AG04449 (cell line): ENCODE data around the gene TSGA10.

ENCODE experiments used
- CTCF ChIA-PET: fragments of 350-600 bp; formaldehyde crosslinking; extraction: SDS; loops from one replicate; lab custom pipeline; 2021; ENCODE audit warnings: antibody characterized with exemption; lab: Yijun Ruan, JAX
- POLR2A ChIA-PET: fragments of 400-600, 350-600 bp; formaldehyde crosslinking; extraction: SDS; loops from one replicate; lab custom pipeline; 2020; ENCODE audit warnings: antibody characterized with exemption, inconsistent platforms; lab: Yijun Ruan, JAX
- DNase-seq: peaks from one replicate; pipeline ENCODE4 v3.0.0-alpha.2; 2010; ENCODE audit warnings: low read depth, low spot score
- H3K4me3 ChIP-seq: 2 replicates; pipeline ENCODE4 v1.5.1; 2011; ENCODE audit warnings: low read depth, mild to moderate bottlenecking, control low read depth, low read length
- TF ChIP-seq, protein P1 (sequence below): IDR thresholded peaks from one replicate; pipeline ENCODE4 v1.5.1; 2011; ENCODE audit warnings: mild to moderate bottlenecking, moderate library complexity, low read length, control low read depth, inconsistent platforms; ENCODE audit not compliant: insufficient read depth; ENCODE audit errors: missing control alignments

The TSGA10 gene

DNA sequence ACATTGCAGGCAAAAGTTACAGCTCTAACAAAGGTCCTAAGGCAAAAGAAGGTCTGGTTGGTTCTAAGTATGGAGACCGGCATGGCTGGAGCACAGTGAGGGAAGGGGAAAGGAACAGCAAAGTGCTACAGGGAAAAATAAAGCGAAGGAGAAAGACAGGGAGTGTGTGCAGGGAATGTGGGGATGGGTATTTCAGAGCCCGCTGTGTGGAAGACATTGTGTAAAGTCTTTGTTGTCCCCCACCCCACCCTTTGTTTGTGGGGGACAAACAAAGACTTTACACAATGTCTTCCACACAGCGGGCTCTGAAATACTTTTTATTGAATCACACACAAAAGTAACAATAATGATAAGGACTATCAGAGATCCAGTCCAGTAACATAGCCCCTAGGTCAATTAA is 42.1 kb downstream of the TSGA10 start:
- ChIA-PET POLR2A (no interaction called here), CTCF (no interaction called here)
- TF ChIP-seq, protein P1, sequence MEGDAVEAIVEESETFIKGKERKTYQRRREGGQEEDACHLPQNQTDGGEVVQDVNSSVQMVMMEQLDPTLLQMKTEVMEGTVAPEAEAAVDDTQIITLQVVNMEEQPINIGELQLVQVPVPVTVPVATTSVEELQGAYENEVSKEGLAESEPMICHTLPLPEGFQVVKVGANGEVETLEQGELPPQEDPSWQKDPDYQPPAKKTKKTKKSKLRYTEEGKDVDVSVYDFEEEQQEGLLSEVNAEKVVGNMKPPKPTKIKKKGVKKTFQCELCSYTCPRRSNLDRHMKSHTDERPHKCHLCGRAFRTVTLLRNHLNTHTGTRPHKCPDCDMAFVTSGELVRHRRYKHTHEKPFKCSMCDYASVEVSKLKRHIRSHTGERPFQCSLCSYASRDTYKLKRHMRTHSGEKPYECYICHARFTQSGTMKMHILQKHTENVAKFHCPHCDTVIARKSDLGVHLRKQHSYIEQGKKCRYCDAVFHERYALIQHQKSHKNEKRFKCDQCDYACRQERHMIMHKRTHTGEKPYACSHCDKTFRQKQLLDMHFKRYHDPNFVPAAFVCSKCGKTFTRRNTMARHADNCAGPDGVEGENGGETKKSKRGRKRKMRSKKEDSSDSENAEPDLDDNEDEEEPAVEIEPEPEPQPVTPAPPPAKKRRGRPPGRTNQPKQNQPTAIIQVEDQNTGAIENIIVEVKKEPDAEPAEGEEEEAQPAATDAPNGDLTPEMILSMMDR: no peak
- DNase-seq: no peak
- no peak overlapping the region for H3K4me3 ChIP-seq

DNA sequence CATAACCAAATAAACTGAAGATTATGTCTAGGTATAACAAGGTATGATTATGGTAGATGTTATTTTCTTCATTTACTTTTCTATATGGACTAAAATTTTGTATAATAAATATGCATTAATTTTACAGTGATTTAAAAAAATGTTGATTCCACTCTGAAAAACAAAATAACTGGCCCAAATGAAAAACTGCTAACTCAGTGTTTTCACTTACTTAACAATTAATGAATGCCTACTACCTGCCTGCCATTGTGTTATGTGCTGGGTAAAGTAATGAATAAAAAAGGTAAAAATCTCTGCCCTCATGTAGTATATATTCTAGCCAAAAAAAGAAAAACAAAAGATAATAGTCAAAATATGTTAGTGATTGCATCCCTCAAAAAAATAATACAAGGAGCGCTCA is 42.8 kb downstream of the TSGA10 start:
- TF ChIP-seq, protein P1: no peak
- POLR2A ChIA-PET: no interaction called here
- no peak overlapping the region for H3K4me3 ChIP-seq
- DNase-seq: no peak
- CTCF ChIA-PET: no interaction called here

DNA sequence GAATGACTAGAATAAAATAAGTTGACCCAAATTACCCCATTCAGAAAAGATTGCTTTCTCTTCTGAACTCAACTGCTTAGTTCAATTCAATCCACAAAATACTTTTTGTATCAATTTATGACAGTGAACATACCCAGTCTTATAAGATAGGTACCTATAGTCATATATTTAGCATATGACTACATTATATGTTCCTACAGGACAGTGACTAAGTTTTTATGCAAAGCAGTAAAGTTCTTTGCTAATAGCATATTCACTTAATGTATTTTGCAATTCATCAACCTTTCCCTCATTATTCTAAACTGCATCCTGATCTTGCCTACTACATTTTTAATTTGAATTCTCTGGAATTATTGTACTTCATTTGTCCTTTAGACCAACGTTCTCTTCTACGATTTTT is 43.5 kb downstream of the TSGA10 start:
- ChIA-PET POLR2A (no interaction called here), CTCF (no interaction called here)
- H3K4me3 ChIP-seq: no peak overlapping the region
- DNase-seq: no peak
- TF ChIP-seq, protein P1: no peak

DNA sequence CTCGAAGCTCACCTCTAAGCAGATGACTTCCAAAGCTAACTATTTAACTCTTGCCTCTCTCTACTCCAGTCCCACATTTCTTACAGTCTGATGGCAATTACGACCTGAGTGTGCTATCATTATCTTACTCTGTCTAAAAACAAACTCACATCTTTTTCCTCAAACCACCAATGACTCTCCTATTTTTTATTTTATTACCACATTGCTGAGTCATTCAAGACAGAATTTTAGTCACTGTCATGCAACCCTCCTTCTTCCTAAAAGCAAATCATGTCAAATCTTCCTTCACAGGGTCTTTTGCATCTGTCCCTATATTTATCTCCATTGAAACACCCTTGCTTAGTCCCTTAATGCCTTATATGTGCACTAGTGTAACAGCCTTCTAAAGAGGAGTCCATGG is 47.8 kb downstream of the TSGA10 start:
- no peak for DNase-seq
- no peak overlapping the region for H3K4me3 ChIP-seq
- POLR2A ChIA-PET: no interaction called here
- TF ChIP-seq, protein P1: no peak
- CTCF ChIA-PET: no interaction called here

DNA sequence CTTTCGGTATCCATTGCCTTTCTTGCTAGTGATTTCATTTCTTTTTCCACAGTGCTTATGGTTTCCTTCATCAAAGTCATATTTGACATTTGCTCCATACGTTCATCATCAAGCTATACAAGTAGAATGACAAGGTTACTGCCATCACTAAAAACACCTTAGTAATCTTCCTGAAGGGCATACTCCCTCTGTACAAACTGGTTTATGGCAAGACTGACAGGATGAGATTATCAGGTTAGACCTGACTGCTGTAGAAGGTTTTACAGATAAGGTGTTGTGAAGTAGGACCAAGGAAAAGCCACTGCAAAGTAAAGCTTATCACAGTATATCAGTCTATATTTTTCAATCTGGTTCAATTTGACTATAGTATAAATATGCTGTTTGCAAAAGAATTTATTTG is 50.7 kb downstream of the TSGA10 start:
- no peak overlapping the region for H3K4me3 ChIP-seq
- no peak for DNase-seq
- ChIA-PET POLR2A (no interaction called here), CTCF (no interaction called here)
- TF ChIP-seq, protein P1: no peak

DNA sequence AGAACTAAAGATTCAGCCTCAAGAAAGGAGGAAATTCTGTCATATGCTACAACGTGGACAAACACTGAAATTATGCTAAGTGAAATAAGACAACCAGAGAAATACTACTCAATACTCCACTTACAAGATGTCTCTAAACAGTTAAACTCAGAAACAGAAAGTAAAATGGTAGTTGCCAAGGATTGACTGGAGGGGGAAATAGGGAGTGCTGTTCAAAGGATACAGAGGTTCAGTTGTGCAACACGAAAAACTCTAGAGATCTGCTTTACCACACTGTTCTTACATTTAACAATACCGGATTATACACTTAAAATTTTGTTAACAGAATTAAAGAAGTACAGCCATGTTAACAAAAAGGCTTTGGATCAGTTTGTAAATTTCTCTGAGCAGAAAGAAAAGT is 53.0 kb downstream of the TSGA10 start:
- TF ChIP-seq, protein P1: no peak
- POLR2A ChIA-PET: no interaction called here

DNA sequence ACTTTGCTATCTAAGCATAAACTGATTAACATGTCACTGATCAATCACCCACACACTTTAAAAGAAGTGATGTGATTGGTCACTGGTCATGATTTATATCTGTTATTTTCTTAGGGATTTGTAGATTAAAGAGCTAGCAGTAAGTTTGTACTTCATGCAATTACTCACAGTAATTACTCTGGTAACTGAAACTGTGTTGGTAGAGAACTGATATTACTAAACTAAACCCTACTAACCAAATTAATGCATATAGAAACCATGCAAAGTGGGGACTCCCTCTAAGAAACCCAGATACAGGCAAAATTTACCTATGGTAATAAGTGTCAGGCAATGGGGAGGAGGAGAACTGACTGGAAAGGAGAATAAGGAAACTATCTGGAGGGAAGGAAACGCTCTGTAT is 58.0 kb downstream of the TSGA10 start:
- TF ChIP-seq, protein P1: no peak
- H3K4me3 ChIP-seq: no peak overlapping the region
- DNase-seq: no peak
- ChIA-PET POLR2A (no interaction called here), CTCF (no interaction called here)

More for the DNA sequence above, 53.0 kb downstream of the TSGA10 start:
- CTCF ChIA-PET: interaction anchor here (1.1 kb wide), 1 partner anchor 35 kb away, joined by 3 read pairs; no protein-coding TSS in a partner anchor
- no peak for DNase-seq
- H3K4me3 ChIP-seq: no peak overlapping the region
